PFSK-1 (cell line): ENCODE results near the gene PLEKHM3.

Source experiments
- FOXP2 ChIP-seq: optimal IDR thresholded peaks from 2 replicates; pipeline ENCODE3; 2011; ENCODE audit warnings: borderline replicate concordance, control low read depth, inconsistent platforms; ENCODE audit not compliant: insufficient read depth; ENCODE audit errors: extremely low read length, extremely low read depth
- POLR2AphosphoS5 ChIP-seq: IDR thresholded peaks from 2 replicates; pipeline ENCODE4 v1.6.1; 2012; ENCODE audit warnings: low read depth, mild to moderate bottlenecking, control low read depth, low read length, moderate library complexity
- REST ChIP-seq, 2 experiments: IDR thresholded peaks; 2 replicates each; pipeline versions ENCODE4 v1.6.1 to v1.8.0; 2011 to 2012; ENCODE audit warnings: low read depth in 2 of 2, low read length in 2 of 2, control low read depth in 1 of 2, inconsistent platforms in 1 of 2, mild to moderate bottlenecking in 1 of 2, moderate library complexity in 1 of 2; ENCODE audit not compliant: insufficient read depth in 1 of 2
- SIN3A ChIP-seq: IDR thresholded peaks from 2 replicates; pipeline ENCODE4 v1.6.1; 2012; ENCODE audit warnings: mild to moderate bottlenecking, low read length, moderate library complexity, borderline replicate concordance; ENCODE audit not compliant: insufficient read depth
- TAF1 ChIP-seq: IDR thresholded peaks from 2 replicates; pipeline ENCODE4 v1.6.1; 2012; ENCODE audit warnings: low read length, control low read depth, borderline replicate concordance; ENCODE audit not compliant: insufficient read depth

The PLEKHM3 gene

GRCh38 chr2:208046686-208047085 lies 21.4 kb upstream of the PLEKHM3 start:
- TF ChIP-seq POLR2AphosphoS5 (no peak), TAF1 (no peak), SIN3A (no peak), REST (IDR thresholded peaks at IDR 0.05; ENCODE audit: insufficient read depth in 1 of 2, low read depth in 2 of 2, low read length in 2 of 2) (no peak), FOXP2 (no peak)

GRCh38 chr2:208042450-208042849 lies 17.1 kb upstream of the PLEKHM3 start:
- TF ChIP-seq REST (IDR thresholded peaks at IDR 0.05; ENCODE audit: insufficient read depth in 1 of 2, low read depth in 2 of 2, low read length in 2 of 2) = no peak
- TF ChIP-seq TAF1 = no peak
- TF ChIP-seq SIN3A = no peak
- TF ChIP-seq FOXP2 = no peak
- TF ChIP-seq POLR2AphosphoS5 = no peak

- TF ChIP-seq REST (IDR thresholded peaks at IDR 0.05; ENCODE audit: insufficient read depth in 1 of 2, low read depth in 2 of 2, low read length in 2 of 2) (no peak), POLR2AphosphoS5 (no peak), SIN3A (no peak), TAF1 (no peak), FOXP2 (no peak)
These were observed 16.7 kb upstream of the PLEKHM3 start for GRCh38 chr2:208042041-208042440.

GRCh38 chr2:208040199-208041171 lies 15.2 kb upstream of the PLEKHM3 start:
- TF ChIP-seq POLR2AphosphoS5 (no peak), SIN3A (no peak), FOXP2 (no peak), TAF1 (no peak), REST (IDR thresholded peaks at IDR 0.05; ENCODE audit: insufficient read depth in 1 of 2, low read depth in 2 of 2, low read length in 2 of 2) (no peak)
